Mesendoderm (in vitro differentiated cells): ENCODE results near the gene THOP1.

Source experiments
- DNase-seq: peaks from one replicate; pipeline ENCODE4 v3.0.0; 2013
- H2AK5ac ChIP-seq: 2 replicates; pipeline ENCODE4 v1.6.1; 2013; ENCODE audit warnings: low read length, inconsistent platforms
- H2BK120ac ChIP-seq: 2 replicates; pipeline ENCODE4 v1.6.1; 2013; ENCODE audit warnings: low read depth, mild to moderate bottlenecking, low read length, moderate library complexity, mixed read lengths
- H2BK15ac ChIP-seq: replicated peaks from 2 replicates; pipeline ENCODE4 v1.6.1; 2013; ENCODE audit warnings: low read depth, mild to moderate bottlenecking, moderate library complexity
- H2BK5ac ChIP-seq: 2 replicates; pipeline ENCODE4 v1.6.1; 2013; ENCODE audit warnings: low read length, inconsistent platforms
- H3K18ac ChIP-seq: 2 replicates; pipeline ENCODE4 v1.6.1; 2013; ENCODE audit warnings: mild to moderate bottlenecking, low read length, mixed read lengths
- H3K23ac ChIP-seq: one replicate; pipeline ENCODE4 v1.6.1; 2013; ENCODE audit warnings: low read length
- H3K27ac ChIP-seq: 2 replicates; pipeline ENCODE4 v1.5.1; 2013; ENCODE audit warnings: low read depth, mild to moderate bottlenecking, inconsistent platforms, low read length, moderate library complexity
- H3K27me3 ChIP-seq: 2 replicates; pipeline ENCODE4 v1.6.1; 2013; ENCODE audit warnings: low read length, control low read depth, mild to moderate bottlenecking, inconsistent platforms; ENCODE audit not compliant: insufficient read depth, poor library complexity
- H3K36me3 ChIP-seq: 2 replicates; pipeline ENCODE4 v1.6.1; 2013; ENCODE audit warnings: low read length, inconsistent platforms; ENCODE audit not compliant: control insufficient read depth, insufficient read depth
- H3K4ac ChIP-seq: one replicate; pipeline ENCODE4 v1.6.1; 2013; ENCODE audit warnings: low read depth, mild to moderate bottlenecking, low read length, moderate library complexity
- H3K4me1 ChIP-seq: 2 replicates; pipeline ENCODE4 v1.6.1; 2013; ENCODE audit warnings: low read depth, low read length, inconsistent platforms; ENCODE audit not compliant: control insufficient read depth
- H3K4me2 ChIP-seq: 2 replicates; pipeline ENCODE4 v1.6.1; 2013; ENCODE audit warnings: low read length
- H3K4me3 ChIP-seq: 2 replicates; pipeline ENCODE4 v1.5.1; 2013; ENCODE audit warnings: mild to moderate bottlenecking, low read length
- H3K56ac ChIP-seq: one replicate; pipeline ENCODE4 v1.6.1; 2013; ENCODE audit warnings: low read length
- H3K79me1 ChIP-seq: 2 replicates; pipeline ENCODE4 v1.6.1; 2013; ENCODE audit warnings: low read length, inconsistent platforms
- H3K79me2 ChIP-seq: 2 replicates; pipeline ENCODE4 v1.6.1; 2013; ENCODE audit warnings: mild to moderate bottlenecking, low read length; ENCODE audit not compliant: control insufficient read depth, insufficient read depth
- H3K9ac ChIP-seq: 2 replicates; pipeline ENCODE4 v1.6.1; 2013; ENCODE audit warnings: low read length, inconsistent platforms
- H4K5ac ChIP-seq: one replicate; pipeline ENCODE4 v1.6.1; 2013; ENCODE audit warnings: low read length
- H4K8ac ChIP-seq: one replicate; pipeline ENCODE4 v1.6.1; 2013; ENCODE audit warnings: low read depth, mild to moderate bottlenecking, control low read depth, low read length, moderate library complexity
- WGBS: extraction: QIAGEN DNeasy Blood & Tissue Kit; methylation state at CpG from one replicate; pipeline ENCODE4 v1.1.7; 2013; ENCODE audit warnings: low lambda C conversion rate, missing lambda C conversion rate; ENCODE audit not compliant: insufficient coverage; ENCODE audit errors: extremely low coverage; 5-methylcytosine and 5-hydroxymethylcytosine counted together

Gene THOP1

GRCh38 chr19:2795827-2796658, 10.7 kb downstream of the THOP1 start:
- no peak overlapping the region for H3K4ac ChIP-seq
- H3K36me3 ChIP-seq = peaks cover 17% of the 10 kb centered on the region

GRCh38 chr19:2796659-2797266, 11.5 kb downstream of the THOP1 start:
- Histone ChIP-seq H3K79me2 (no peaks in the 10 kb centered on the region), H3K27me3 (no peaks in the 10 kb centered on the region), H3K4me3 (no peak overlapping the region), H2BK15ac (no peak overlapping the region), H3K56ac (no peak overlapping the region), H2BK120ac (no peak overlapping the region), H3K23ac (no peak overlapping the region), H2AK5ac (no peak overlapping the region), H4K8ac (no peak overlapping the region), H4K5ac (no peak overlapping the region), H3K4me1 (no peaks in the 10 kb centered on the region), H2BK5ac (no peak overlapping the region), H3K9ac (no peak overlapping the region), H3K36me3 (peaks cover 20% of the 10 kb centered on the region), H3K4me2 (no peak overlapping the region), H3K79me1 (peaks cover 1% of the 10 kb centered on the region), H3K4ac (no peak overlapping the region), H3K18ac (no peak overlapping the region), H3K27ac (no peak overlapping the region)
- WGBS = no CpG with 5 or more reads among the region's 23 CpGs
- no peak for DNase-seq

More at GRCh38 chr19:2795827-2796658, 10.7 kb downstream of the THOP1 start:
- Histone ChIP-seq H3K9ac (no peak overlapping the region), H4K5ac (no peak overlapping the region), H3K4me1 (no peaks in the 10 kb centered on the region), H3K27ac (no peak overlapping the region), H2AK5ac (no peak overlapping the region), H2BK5ac (no peak overlapping the region), H3K4me2 (no peak overlapping the region), H2BK15ac (no peak overlapping the region), H3K79me2 (no peaks in the 10 kb centered on the region), H4K8ac (no peak overlapping the region), H2BK120ac (no peak overlapping the region), H3K27me3 (no peaks in the 10 kb centered on the region), H3K18ac (no peak overlapping the region), H3K4me3 (no peak overlapping the region), H3K23ac (no peak overlapping the region), H3K79me1 (no peaks in the 10 kb centered on the region), H3K56ac (no peak overlapping the region)
- WGBS = no CpG with 5 or more reads among the region's 27 CpGs
- DNase-seq = peak; percentile 10

- Histone ChIP-seq H2AK5ac (no peak overlapping the region), H2BK5ac (no peak overlapping the region), H3K4me1 (no peaks in the 10 kb centered on the region), H3K4me2 (no peak overlapping the region), H3K4me3 (no peak overlapping the region), H3K9ac (no peak overlapping the region), H3K79me2 (no peaks in the 10 kb centered on the region), H3K4ac (no peak overlapping the region), H4K8ac (no peak overlapping the region), H3K23ac (no peak overlapping the region), H3K36me3 (peaks cover 22% of the 10 kb centered on the region), H3K27me3 (no peaks in the 10 kb centered on the region), H2BK120ac (no peak overlapping the region), H4K5ac (no peak overlapping the region), H2BK15ac (no peak overlapping the region), H3K79me1 (peaks cover 3% of the 10 kb centered on the region), H3K18ac (no peak overlapping the region), H3K27ac (no peak overlapping the region), H3K56ac (no peak overlapping the region)
- WGBS = no CpG with 5 or more reads among the region's 15 CpGs
- no peak for DNase-seq
Measured at GRCh38 chr19:2797280-2797679, 12.0 kb downstream of the THOP1 start.

GRCh38 chr19:2798158-2798685, 12.9 kb downstream of the THOP1 start:
- H2AK5ac ChIP-seq = no peak overlapping the region
- H2BK5ac ChIP-seq = no peak overlapping the region
- no peak overlapping the region for H3K18ac ChIP-seq
- no peaks in the 10 kb centered on the region for H3K4me1 ChIP-seq
- H2BK120ac ChIP-seq = no peak overlapping the region
- no peak overlapping the region for H3K27ac ChIP-seq
- WGBS = no CpG with 5 or more reads among the region's 16 CpGs
- H3K9ac ChIP-seq = no peak overlapping the region
- no peaks in the 10 kb centered on the region for H3K79me2 ChIP-seq
- no peak for DNase-seq
- no peak overlapping the region for H3K23ac ChIP-seq
- H4K8ac ChIP-seq = no peak overlapping the region
- no peak overlapping the region for H3K4me3 ChIP-seq
- peaks cover 6% of the 10 kb centered on the region for H3K79me1 ChIP-seq
- no peak overlapping the region for H2BK15ac ChIP-seq
- H3K4ac ChIP-seq = no peak overlapping the region
- peaks cover 22% of the 10 kb centered on the region for H3K36me3 ChIP-seq
- H4K5ac ChIP-seq = no peak overlapping the region
- H3K4me2 ChIP-seq = no peak overlapping the region
- H3K27me3 ChIP-seq = no peaks in the 10 kb centered on the region
- no peak overlapping the region for H3K56ac ChIP-seq

- Histone ChIP-seq H3K4ac (no peak overlapping the region), H3K4me2 (no peak overlapping the region), H3K79me2 (no peaks in the 10 kb centered on the region), H3K27me3 (no peaks in the 10 kb centered on the region), H3K79me1 (peaks cover 6% of the 10 kb centered on the region), H2BK5ac (no peak overlapping the region), H3K4me1 (no peaks in the 10 kb centered on the region), H3K27ac (no peak overlapping the region), H3K4me3 (no peak overlapping the region), H3K9ac (no peak overlapping the region), H2BK120ac (no peak overlapping the region), H4K8ac (no peak overlapping the region), H4K5ac (no peak overlapping the region), H3K18ac (no peak overlapping the region), H2BK15ac (no peak overlapping the region), H3K56ac (no peak overlapping the region), H2AK5ac (no peak overlapping the region), H3K36me3 (peaks cover 20% of the 10 kb centered on the region), H3K23ac (no peak overlapping the region)
- no CpG with 5 or more reads among the region's 7 CpGs for WGBS
- DNase-seq = peak; percentile 42
Measured at GRCh38 chr19:2798733-2799132, 13.4 kb downstream of the THOP1 start.
